HepG2 (cell line): ENCODE data around the gene POC1A. TPM values are rescaled to one million over a fixed set of nuclear protein-coding genes. Genes with fewer than 3 reads are reported as not detected.
A peak's percentile ranks its signal among the peaks of the same experiment; 100 is the strongest.

Experiments
- DNMT3B ChIP-seq: conservative IDR thresholded peaks from 2 replicates; pipeline ENCODE4 v1.6.1; 2016; ENCODE audit warnings: missing biosample characterization, control low read depth
- FLYWCH1 ChIP-seq: sonication (generic); formaldehyde crosslinking; IDR thresholded peaks from 2 replicates; pipeline ENCODE4 v1.8.1; 2023; ENCODE audit warnings: mild to moderate bottlenecking, missing genetic modification reagents
- HOXA5 ChIP-seq: sonication (generic); formaldehyde crosslinking; IDR thresholded peaks from 2 replicates; pipeline ENCODE4 v1.4.0; 2020; ENCODE audit warnings: missing genetic modification reagents
- MIER3 ChIP-seq: IDR thresholded peaks from 2 replicates; pipeline ENCODE4 v1.6.1; 2016; ENCODE audit warnings: missing compliant biosample characterization, borderline replicate concordance
- RBFOX2 ChIP-seq: fragments of 200-400 bp; formaldehyde crosslinking; IDR thresholded peaks from 2 replicates; pipeline ENCODE4 v1.6.1; 2017; ENCODE audit warnings: low read depth, mild to moderate bottlenecking, low read length
- SNAI1 ChIP-seq: sonication (generic); formaldehyde crosslinking; IDR thresholded peaks from 2 replicates; pipeline ENCODE4 v1.5.0; 2020; ENCODE audit warnings: mild to moderate bottlenecking, missing genetic modification reagents, borderline replicate concordance
- TARDBP ChIP-seq: sonication (generic); formaldehyde crosslinking; IDR thresholded peaks from 2 replicates; pipeline ENCODE4 v1.8.0; 2022; ENCODE audit warnings: mild to moderate bottlenecking, missing genetic modification reagents
- TOPORS ChIP-seq: sonication (generic); formaldehyde crosslinking; IDR thresholded peaks from 2 replicates; pipeline ENCODE4 v1.8.0; 2023; ENCODE audit warnings: mild to moderate bottlenecking, missing genetic modification reagents
- ZNF761 ChIP-seq: sonication (generic); formaldehyde crosslinking; conservative IDR thresholded peaks from 2 replicates; pipeline ENCODE4 v1.4.0; 2020; ENCODE audit warnings: mild to moderate bottlenecking, missing genetic modification reagents
- ZNF775 ChIP-seq: sonication (generic); formaldehyde crosslinking; IDR thresholded peaks from 2 replicates; pipeline ENCODE4 v1.4.0; 2020; ENCODE audit warnings: missing genetic modification reagents, mild to moderate bottlenecking, moderate library complexity, borderline replicate concordance
- polyA plus RNA-seq, 8 experiments: library from polyadenylated mRNA; depleted of rRNA in 3 of 8; stranded (reverse) in 7 of 8; unstranded in 1 of 8; fragments of >200 nt; fragmentation: Illumina TruSeq in 4 of 8; extraction: Trizol in 4 of 8; gene quantifications; 2 replicates each; pipeline versions ENCODE4 v1.2.1 to v1.2.3, GENCODE V29; 2011 to 2016; ENCODE audit warnings: low read depth in 4 of 8, missing spikeins in 1 of 8, mixed read lengths in 1 of 8; ENCODE audit not compliant: insufficient read depth in 1 of 8
- total RNA-seq, 5 experiments: library from RNA; depleted of rRNA; stranded (reverse); fragments of >200 nt; fragmentation: Illumina TruSeq; extraction: Trizol; gene quantifications; 2 replicates each; pipeline ENCODE4 v1.2.3, GENCODE V29; 2016; ENCODE audit warnings: low read depth in 1 of 5
- TF ChIP-seq, protein P1 (sequence below): IDR thresholded peaks from 2 replicates; pipeline ENCODE4 v1.6.1; 2016
- TF ChIP-seq, protein P2 (sequence below): sonication (generic); formaldehyde crosslinking; IDR thresholded peaks from 2 replicates; pipeline ENCODE4 v1.8.1; 2023; ENCODE audit warnings: mild to moderate bottlenecking, missing genetic modification reagents
- TF ChIP-seq, protein P3 (sequence below): sonication (generic); formaldehyde crosslinking; IDR thresholded peaks from 2 replicates; pipeline ENCODE4 v1.4.0; 2020; ENCODE audit warnings: mild to moderate bottlenecking, low read depth, missing genetic modification reagents
- TF ChIP-seq, protein P4 (sequence below): sonication (generic); formaldehyde crosslinking; IDR thresholded peaks from 2 replicates; pipeline ENCODE4 v1.4.0; 2020; ENCODE audit warnings: missing genetic modification reagents, borderline replicate concordance

Gene POC1A
- total and polyA plus RNA-seq, 2 of the 13 experiments (the other 11 are each of a cell fraction or from before 2014, with no cell fraction given) = 14.6 to 20.0 TPM

DNA sequence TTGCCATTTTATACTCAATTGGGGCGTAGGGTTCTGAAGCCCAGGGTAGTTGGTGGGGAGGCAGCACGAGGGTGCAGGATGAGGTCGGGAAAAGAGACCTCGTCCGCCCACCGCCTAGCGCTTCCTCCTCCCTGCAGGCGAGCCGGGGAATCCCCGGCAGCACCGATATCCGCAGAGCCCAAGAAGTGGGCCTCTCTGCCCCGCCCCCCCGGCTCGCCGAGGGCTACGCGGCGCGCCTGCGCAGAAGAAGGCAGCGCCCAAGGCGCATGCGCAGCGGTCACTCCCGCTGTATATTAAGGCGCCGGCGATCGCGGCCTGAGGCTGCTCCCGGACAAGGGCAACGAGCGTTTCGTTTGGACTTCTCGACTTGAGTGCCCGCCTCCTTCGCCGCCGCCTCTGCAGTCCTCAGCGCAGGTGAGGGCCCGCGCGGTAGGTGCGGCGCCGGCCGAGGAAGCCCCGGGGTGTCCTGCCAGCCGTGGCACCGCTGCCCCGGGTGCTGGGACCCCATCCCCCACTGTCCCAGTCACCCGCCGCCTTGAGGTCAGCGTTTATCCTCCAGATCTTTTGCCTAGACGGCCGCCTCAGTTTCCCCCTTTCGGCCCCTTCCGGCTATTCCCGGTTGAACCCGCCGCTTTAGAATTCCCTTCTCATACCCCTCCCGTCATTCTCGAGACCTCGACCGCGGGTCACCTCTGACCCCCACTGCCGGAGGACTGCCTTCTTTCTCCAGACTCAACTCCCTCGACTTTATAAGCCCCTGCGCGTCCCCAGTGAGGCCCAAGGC lies 43.8 kb upstream of the POC1A start, which contains the start of gene ALAS1 (continued):
- TF ChIP-seq DNMT3B (0 out of 2 replicates have a peak, but pooled peaks have one; percentile 48), ZNF775 (CRISPR knock-in tag) (0 out of 2 replicates have a peak, but pooled peaks have one; percentile 40), RBFOX2 (peak; percentile 94), FLYWCH1 (CRISPR knock-in tag) (peak; percentile 89; the same call in 1 of the 2 replicates), TARDBP (peak; percentile 81), MIER3 (peak; percentile 60; the same call in 1 of the 2 replicates), HOXA5 (CRISPR knock-in tag) (peak; percentile 86), ZNF761 (no peak), TOPORS (CRISPR knock-in tag) (peak; percentile 82; the same call in 1 of the 2 replicates), SNAI1 (CRISPR knock-in tag) (peak; percentile 76; the same call in 1 of the 2 replicates)
- TF ChIP-seq, protein P1, sequence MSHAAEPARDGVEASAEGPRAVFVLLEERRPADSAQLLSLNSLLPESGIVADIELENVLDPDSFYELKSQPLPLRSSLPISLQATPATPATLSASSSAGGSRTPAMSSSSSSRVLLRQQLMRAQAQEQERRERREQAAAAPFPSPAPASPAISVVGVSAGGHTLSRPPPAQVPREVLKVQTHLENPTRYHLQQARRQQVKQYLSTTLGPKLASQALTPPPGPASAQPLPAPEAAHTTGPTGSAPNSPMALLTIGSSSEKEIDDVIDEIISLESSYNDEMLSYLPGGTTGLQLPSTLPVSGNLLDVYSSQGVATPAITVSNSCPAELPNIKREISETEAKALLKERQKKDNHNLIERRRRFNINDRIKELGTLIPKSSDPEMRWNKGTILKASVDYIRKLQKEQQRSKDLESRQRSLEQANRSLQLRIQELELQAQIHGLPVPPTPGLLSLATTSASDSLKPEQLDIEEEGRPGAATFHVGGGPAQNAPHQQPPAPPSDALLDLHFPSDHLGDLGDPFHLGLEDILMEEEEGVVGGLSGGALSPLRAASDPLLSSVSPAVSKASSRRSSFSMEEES (CRISPR knock-in tag) = peak; percentile 44; the same call in 1 of the 2 replicates
- TF ChIP-seq, protein P2, sequence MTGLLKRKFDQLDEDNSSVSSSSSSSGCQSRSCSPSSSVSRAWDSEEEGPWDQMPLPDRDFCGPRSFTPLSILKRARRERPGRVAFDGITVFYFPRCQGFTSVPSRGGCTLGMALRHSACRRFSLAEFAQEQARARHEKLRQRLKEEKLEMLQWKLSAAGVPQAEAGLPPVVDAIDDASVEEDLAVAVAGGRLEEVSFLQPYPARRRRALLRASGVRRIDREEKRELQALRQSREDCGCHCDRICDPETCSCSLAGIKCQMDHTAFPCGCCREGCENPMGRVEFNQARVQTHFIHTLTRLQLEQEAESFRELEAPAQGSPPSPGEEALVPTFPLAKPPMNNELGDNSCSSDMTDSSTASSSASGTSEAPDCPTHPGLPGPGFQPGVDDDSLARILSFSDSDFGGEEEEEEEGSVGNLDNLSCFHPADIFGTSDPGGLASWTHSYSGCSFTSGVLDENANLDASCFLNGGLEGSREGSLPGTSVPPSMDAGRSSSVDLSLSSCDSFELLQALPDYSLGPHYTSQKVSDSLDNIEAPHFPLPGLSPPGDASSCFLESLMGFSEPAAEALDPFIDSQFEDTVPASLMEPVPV (CRISPR knock-in tag) = 0 out of 2 replicates have a peak, but pooled peaks have one; percentile 56
- TF ChIP-seq, protein P3, sequence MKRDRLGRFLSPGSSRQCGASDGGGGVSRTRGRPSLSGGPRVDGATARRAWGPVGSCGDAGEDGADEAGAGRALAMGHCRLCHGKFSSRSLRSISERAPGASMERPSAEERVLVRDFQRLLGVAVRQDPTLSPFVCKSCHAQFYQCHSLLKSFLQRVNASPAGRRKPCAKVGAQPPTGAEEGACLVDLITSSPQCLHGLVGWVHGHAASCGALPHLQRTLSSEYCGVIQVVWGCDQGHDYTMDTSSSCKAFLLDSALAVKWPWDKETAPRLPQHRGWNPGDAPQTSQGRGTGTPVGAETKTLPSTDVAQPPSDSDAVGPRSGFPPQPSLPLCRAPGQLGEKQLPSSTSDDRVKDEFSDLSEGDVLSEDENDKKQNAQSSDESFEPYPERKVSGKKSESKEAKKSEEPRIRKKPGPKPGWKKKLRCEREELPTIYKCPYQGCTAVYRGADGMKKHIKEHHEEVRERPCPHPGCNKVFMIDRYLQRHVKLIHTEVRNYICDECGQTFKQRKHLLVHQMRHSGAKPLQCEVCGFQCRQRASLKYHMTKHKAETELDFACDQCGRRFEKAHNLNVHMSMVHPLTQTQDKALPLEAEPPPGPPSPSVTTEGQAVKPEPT = 0 out of 2 replicates have a peak, but pooled peaks have one; percentile 78
- TF ChIP-seq, protein P4, sequence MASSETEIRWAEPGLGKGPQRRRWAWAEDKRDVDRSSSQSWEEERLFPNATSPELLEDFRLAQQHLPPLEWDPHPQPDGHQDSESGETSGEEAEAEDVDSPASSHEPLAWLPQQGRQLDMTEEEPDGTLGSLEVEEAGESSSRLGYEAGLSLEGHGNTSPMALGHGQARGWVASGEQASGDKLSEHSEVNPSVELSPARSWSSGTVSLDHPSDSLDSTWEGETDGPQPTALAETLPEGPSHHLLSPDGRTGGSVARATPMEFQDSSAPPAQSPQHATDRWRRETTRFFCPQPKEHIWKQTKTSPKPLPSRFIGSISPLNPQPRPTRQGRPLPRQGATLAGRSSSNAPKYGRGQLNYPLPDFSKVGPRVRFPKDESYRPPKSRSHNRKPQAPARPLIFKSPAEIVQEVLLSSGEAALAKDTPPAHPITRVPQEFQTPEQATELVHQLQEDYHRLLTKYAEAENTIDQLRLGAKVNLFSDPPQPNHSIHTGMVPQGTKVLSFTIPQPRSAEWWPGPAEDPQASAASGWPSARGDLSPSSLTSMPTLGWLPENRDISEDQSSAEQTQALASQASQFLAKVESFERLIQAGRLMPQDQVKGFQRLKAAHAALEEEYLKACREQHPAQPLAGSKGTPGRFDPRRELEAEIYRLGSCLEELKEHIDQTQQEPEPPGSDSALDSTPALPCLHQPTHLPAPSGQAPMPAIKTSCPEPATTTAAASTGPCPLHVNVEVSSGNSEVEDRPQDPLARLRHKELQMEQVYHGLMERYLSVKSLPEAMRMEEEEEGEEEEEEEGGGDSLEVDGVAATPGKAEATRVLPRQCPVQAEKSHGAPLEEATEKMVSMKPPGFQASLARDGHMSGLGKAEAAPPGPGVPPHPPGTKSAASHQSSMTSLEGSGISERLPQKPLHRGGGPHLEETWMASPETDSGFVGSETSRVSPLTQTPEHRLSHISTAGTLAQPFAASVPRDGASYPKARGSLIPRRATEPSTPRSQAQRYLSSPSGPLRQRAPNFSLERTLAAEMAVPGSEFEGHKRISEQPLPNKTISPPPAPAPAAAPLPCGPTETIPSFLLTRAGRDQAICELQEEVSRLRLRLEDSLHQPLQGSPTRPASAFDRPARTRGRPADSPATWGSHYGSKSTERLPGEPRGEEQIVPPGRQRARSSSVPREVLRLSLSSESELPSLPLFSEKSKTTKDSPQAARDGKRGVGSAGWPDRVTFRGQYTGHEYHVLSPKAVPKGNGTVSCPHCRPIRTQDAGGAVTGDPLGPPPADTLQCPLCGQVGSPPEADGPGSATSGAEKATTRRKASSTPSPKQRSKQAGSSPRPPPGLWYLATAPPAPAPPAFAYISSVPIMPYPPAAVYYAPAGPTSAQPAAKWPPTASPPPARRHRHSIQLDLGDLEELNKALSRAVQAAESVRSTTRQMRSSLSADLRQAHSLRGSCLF (CRISPR knock-in tag) = peak; percentile 32; the same call in 1 of the 2 replicates
